HG02571 (cell line): ENCODE data around the gene C1orf122.
"Not testable (repeated sequence)": the region's sequence is repeated elsewhere in the genome, so short reads cannot be mapped to it uniquely, and the experiment has no call there.

Experiments
- ATAC-seq: cut with Tn5 transposase; IDR thresholded peaks from one replicate; pipeline ENCODE4 v1.9.1; 2021; ENCODE audit warnings: mild to moderate bottlenecking, moderate library complexity; ENCODE audit not compliant: unreplicated experiment

The C1orf122 gene

DNA sequence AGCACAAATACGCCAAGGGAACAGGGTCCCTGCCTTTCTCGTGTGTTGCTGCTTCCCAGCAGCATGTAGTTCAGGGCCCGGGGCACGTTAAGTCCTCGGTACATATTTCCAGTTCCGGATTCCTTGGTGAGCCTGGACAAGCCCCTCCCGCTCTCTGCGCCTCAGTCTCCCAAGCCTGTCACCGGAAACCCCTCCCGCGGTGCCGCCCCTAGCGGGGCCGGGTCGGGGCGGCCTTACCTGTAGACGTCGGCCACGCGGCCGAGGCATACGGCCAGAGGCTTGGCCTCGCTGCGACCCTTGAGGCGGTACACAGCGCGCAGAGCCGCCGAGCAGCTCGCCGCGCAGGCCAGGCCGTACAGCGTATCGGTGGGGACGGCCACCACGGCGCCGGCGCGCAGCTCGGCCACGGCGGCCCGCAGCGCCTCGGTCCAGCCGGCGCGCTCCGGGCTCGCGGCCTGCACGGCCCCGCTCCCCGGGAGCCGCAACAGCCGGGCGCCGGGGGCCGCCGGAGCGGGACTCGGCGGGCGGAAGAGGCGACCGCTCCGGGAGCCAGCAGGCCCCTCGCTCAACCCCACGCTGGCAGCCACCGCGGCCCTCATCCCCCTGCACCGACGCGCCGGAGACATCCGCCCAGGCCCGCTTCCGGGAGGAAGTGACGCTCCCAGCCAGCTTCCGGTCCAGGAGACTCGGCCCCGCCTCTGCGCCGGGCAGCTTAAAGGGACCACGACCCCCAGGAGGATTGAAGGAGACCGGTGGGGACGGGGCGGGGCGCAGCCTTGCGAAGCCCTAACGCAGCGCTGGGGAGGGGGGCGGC lies at the start of gene C1orf122, which contains the start of gene YRDC:
Gene C1orf122 (plus strand): TSS at position 236 of the 814 bp plus-strand sequence. CDS start 615 bp downstream, outside the sequence.
Gene YRDC (minus strand): TSS at position 654 of the 814 bp plus-strand sequence. CDS start 28 bp downstream, at position 626.
- ATAC-seq = peak; percentile 87

DNA sequence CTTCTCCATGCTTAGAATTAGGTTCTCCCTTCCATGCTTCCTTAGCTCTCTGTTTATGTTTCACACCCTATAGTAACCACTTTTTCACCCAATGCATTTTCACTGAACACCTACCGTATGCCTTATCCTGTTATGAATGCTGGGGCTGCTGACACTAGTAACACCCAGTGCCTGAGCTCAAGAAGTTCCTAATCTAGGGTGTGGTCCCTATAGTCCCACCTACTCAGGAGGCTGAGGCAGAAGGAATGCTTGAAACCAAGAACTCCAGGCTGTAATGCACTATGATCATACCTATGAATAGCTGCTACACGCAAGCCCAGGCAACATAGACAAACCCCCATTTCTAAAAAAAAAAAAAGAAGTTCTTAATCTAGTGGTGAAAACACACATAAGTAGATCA lies 48.1 kb upstream of the C1orf122 start:
- ATAC-seq = no peak

DNA sequence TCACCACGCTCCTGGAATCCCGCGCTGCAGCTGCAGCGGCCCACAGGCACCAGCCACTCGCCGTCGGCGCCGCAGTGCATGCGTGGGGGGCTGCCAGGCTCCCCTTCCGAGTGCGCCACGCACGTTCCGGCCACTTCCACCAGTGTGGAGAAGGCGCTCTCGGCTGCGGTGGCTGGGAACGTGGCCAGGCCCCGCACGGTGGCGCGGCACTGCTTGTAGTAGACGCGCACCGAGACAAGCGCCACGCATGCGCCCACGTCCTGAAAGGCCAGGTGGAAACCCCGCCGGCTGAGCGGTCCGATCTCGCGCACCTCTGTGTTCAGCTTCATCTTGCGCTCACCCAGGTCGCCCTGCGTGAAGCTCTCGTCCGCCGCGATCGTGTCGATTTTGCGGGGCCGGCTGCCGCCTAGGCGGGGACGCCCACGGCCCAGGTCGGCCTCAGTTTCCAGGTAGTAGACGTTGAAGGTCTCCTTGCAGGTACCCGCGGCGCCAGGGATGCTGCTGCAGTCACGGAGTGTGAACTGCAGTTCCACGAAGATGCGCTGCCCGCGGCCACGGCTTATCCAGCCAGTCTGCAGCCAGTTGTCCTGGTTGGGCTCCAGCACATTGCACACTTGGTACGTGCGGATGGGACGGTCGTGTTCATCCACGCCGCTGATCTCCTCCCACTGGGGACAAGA lies 46.0 kb upstream of the C1orf122 start:
- no peak for ATAC-seq

DNA sequence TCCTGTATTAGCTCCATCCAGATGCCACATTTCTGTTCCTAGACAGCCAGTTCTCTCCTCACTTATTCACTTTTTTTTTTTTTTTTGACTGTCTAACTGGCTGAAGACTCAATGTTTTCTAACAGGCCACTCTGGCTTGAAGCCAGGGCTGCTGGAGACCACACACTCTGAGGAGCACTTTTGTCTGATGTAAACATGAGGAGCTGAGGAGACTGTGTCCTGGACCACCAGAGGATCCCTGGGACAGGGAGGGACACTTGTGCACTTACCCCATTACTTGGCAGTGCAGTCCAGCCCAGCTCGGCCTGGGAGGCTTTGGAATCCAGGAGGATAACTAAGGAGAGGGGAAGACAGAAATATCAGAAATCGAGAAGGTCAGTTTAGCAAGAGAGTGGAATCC lies 45.1 kb upstream of the C1orf122 start:
- ATAC-seq = no peak

DNA sequence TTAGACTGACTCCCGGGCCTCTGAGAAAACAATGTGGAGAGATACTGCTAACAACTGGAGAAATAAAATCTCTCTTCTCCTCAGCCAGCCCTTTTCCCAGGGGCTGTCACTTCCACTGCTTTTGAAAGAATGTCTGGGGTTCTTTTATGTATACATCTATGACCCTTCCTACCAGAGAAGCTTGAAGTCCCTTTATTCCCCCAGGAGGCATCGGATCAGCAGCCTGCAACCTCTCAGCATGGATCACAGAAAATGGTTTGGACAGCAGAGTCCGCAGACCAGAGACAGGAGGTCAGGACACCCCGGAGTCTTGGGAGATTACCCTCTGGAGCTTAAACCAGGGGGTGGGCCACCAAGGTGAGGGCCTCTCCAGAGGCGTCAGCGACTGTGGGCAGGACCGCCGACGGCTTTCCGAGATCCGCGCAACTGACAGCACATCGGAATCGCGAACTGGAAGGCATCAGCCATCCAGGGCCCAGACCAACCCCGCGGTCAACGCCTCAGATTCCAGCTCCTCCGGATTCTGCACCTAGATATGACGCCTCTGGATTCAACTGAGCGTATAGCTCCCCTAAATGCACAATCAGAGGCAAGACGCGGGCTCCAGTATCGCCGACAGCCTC lies 43.7 kb upstream of the C1orf122 start:
- no peak for ATAC-seq

DNA sequence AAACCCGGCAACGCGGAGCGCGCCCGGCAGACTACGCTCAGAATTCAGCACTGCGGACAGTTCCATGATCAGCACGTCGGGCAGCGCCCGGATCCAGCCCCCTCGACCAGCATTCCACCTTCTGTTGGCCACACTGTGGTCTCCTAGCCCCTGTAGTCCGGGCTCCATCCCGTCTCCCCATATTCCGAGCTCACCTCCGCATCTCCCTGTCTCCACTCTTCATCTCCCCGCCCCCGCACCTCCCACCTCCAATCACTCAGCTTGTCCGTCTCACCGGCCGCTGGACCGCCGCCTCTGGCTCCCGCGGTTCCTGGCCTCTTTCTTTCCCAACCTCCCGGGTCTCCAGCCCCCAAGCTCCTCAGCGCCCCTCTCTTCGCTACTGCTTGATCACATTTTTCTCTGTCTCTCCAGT lies 43.2 kb upstream of the C1orf122 start:
- ATAC-seq = no peak

DNA sequence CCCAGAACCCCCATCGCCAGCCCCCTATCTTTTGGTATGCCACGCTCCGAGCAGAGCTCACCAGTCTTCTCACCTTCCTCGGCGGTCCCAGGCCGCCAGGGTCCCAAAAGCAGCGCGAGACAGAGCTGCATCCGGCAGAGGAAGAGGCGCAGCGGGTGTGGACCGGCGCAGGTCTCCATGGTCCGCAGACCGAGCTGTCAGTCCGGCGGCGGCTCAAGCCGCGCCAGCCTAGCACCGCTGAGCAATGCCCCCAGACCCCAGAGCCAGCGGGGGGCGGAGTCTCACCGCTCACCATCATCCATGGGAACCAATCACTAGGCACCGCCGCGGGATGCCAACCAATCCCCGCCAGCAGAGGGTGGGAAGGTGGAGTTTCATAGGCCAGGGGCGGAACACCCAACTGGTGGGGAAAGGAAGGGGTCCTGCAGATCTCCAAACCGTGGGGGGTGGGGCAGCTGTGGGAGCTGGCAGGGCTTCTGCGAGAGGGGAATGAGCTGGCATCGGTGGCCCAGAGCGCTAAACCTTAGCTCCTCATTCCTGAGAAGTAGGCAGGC lies 42.6 kb upstream of the C1orf122 start, which contains the start of gene EPHA10:
Gene EPHA10 (minus strand): TSS at position 233 of the 554 bp plus-strand sequence. CDS start 54 bp downstream, at position 179.
- no peak for ATAC-seq

DNA sequence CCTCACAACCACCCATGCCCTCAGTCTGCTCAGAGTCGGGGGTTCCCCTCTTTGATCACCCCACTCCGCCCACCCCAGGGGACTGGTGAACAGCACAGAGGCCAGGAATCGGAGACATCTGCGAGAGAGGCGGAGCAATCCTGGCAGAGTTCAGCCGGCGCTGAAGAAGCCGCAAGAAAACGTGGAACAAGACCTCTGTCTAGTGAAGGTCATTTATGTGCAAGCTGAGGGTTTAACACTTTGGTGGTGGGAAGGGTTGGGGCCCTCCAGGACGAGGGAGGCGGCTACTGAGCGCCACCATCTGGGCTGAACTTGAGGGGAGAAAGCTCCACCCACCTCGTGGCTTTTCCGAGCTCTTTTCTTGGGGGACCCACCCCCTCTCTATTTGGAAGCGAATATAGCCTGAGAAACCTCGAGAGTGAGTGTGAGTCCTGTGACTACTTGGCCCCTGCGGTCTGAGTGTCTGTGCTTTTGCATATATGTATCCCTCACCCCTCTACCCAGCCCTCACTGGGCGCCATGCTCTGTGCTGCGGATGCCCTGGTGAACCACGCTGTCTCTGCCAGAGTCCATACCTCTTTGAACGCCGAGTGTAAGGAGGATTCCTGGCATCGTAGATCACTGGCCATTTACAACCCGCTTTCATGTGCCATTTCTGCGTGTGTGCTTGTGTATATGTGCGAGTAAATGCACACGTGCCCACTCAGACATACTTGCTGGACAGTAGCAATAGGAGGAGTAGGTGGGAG lies 41.5 kb upstream of the C1orf122 start:
- no peak for ATAC-seq

DNA sequence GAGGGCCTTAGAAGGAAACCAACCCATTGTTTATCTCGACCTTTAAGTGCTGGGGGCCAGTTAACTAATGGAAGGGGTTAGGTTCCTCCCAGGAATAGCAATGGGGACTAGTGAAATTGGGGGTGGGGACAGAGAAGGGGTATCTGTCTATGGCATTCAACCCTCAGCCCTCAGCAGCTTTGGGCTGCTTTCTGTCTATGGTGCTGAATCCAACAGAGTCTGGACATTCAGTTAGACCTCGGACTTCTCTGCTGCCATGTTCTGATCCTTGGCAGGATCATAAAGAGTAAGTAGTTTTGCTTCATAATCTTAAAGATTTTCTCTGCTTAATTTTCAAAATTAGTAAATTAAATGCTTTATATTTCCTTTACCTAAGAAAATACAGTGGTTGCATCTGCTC lies 40.1 kb upstream of the C1orf122 start:
- no peak for ATAC-seq

DNA sequence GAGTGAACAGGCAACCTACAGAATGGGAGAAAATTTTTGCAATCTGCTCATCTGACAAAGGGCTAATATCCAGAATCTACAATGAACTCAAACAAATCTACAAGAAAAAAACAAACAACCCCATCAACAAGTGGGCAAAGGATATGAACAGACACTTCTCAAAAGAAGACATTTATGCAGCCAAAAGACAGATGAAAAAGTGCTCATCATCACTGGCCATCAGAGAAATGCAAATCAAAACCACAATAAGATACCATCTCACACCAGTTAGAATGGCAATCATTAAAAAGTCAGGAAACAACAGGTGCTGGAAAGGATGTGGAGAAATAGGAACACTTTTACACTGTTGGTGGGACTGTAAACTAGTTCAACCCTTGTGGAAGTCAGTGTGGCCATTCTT lies 36.1 kb upstream of the C1orf122 start:
- ATAC-seq = not testable (repeated sequence)

DNA sequence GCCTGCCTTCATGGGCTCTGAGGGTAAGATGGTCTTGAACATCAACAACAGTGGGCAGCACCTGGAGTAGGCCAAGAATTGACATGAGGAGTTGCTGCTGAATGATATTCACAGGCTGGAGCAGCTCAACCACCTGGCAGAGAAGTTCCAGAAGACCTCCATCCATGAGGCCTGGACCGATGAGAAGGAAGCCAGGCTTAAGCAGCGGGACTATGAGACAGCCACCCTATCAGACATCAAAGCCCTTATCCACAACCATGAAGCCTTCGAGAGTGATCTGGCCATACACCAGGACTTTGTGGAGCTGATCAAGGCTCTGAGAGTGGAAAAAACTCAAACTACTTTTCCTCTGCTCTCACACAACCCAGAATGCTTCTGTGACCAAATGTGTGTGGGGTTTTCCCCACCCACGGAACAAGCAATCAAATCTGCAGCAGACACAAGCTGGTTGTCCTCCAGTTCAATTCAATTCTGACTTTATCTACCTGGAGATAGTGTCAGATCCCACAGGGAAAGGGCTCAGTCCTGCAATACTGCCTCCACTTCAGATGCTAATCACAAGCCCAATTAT lies 30.6 kb upstream of the C1orf122 start:
- ATAC-seq = no peak

DNA sequence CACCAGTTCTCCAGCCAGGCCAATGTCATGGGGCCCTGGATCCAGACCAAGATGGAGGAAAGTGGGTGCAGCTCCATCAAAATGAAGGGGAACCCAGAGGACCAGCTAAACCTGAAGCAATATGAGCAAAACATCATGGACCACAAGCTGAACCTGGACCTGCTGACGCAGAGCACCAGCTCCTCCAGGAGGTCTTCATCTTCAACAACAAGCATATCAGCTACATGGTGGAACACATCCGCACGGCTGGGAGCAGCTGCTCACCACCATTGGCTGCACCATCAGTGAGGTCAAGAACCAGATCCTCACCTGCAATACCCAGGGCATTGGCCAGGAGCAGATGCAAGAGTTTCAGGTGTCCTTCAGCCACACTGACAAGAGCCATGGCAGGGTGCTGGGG lies 28.9 kb upstream of the C1orf122 start:
- no peak for ATAC-seq

DNA sequence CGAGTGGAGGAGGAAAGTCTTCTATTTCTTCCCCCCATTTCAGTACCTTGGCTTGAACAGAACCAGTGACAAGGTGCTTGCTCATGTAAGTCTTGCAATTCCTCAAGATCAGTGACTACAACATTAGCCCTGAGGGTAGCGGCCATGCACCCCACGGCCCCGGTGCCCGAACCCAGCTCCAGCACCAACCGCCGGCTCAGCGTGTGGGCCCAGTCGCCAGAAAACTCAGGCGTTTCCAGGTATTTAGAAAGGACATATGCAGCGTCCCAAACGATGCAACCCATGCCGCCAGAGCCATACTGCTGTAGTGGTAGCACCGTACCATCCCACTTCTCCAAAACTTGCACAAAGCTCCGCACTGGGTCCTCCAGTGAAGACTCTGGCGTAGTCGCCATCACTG lies 25.1 kb upstream of the C1orf122 start:
- ATAC-seq = no peak

DNA sequence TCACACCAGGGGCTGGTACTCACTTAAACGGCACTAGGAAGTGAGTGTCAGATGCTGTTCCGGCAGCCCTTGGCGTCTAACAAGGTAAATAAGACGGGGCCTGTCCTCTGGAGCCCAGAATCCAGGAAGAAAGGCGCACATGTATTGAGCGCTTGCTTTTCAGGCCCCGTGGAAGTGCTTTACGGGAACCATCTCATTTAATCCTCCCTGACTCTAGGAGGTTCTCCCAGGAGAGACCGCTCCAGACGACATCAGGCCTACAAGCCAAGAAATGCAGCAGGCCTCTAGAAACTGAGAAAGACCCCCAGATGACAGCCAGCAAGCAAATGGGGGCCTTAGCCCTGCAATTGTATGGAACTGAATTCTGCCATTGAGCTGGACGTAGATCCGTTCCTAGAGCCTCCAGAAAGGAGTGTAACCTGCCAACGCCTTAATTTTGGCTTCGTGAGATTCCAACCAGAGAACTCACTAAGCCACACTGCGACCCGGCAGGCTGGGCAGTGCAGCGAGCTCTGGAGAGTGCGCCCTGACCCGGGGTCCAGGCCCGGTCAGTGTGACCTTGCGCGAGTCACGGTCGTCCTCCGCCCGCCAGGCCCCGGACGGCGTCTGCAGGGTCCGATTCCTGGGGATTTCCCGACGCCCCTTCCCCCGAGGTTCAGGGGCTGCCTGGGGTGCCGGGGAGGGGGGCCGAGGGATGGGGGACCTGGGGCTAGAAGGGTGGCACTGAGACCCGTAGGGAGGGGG lies 14.5 kb upstream of the C1orf122 start:
- no peak for ATAC-seq

DNA sequence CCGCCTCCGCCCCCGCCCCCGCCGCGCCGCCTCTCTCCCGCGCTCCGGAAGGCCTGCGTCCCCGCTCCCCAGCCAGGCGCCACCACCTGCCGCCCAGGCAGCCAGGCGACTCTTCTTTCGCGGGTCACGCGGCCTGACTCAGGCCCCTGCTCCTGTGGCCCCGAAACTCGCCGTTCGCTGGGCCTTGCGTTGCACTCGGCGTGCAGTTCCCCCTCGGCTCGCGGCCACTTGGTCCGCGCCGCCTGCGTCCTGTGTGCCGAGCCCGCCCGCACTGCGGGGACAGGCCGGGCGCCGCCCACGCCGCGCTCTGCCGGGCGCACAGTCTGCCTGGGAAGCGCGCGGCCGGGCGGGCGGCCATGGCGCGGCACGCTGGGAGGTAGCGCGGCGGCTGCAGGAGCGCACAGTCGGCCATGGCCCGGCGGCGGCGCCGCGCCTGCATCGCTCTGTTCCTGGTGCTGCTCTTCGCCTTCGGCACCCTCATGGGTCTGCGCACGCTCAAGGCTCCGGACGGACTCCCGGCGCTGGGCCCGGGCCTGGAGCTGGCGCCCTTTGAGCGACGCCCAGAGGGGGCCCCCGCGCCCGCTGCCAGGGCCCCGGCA lies 13.7 kb upstream of the C1orf122 start, which contains the start of gene MANEAL:
Gene MANEAL (plus strand): TSS at position 75 of the 599 bp plus-strand sequence. CDS start 336 bp downstream, at position 411.
- ATAC-seq = no peak

DNA sequence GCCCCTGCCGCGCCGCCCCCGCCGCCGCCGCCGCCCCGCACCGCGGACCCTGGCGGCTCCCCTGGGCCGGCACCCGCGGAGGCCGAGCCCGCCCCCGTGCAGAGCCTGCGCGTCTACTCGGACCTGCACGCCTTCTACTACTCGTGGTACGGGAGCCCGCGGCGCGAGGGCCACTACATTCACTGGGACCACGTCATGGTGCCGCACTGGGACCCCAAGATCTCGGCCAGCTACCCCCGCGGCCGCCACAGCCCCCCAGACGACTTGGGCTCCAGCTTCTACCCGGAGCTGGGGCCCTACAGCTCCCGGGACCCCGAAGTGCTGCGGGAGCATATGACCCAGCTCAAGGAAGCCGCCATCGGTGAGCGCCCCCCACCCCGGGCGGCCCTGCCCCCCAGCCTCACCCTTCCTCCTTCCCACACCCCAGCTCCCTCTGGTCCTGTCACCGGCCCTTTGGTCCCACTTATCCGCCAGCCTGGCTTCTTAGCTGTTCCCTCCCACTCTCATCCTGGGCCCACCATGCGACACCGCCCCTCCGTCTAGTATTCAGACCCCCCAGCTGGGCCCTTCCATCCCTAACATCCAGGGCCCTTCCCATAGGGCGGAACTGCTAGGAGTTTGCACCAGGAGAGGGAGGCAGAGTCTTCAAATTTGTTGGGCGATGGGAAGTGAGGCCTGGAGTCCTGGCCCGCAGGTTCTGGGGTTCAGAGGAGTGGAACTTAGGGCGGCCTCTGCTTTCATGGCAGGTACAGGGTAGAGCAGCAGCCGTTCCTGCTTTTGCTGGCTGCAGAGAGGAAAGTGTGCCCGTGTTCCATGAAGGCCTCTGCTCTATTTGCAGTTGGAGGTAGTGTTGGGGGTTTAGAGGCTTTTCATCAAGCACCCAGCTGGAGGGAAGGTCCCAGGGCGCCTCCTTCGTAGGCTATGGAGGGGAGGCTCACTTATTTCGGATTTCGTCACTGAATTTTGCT lies 12.9 kb upstream of the C1orf122 start:
- ATAC-seq = no peak

DNA sequence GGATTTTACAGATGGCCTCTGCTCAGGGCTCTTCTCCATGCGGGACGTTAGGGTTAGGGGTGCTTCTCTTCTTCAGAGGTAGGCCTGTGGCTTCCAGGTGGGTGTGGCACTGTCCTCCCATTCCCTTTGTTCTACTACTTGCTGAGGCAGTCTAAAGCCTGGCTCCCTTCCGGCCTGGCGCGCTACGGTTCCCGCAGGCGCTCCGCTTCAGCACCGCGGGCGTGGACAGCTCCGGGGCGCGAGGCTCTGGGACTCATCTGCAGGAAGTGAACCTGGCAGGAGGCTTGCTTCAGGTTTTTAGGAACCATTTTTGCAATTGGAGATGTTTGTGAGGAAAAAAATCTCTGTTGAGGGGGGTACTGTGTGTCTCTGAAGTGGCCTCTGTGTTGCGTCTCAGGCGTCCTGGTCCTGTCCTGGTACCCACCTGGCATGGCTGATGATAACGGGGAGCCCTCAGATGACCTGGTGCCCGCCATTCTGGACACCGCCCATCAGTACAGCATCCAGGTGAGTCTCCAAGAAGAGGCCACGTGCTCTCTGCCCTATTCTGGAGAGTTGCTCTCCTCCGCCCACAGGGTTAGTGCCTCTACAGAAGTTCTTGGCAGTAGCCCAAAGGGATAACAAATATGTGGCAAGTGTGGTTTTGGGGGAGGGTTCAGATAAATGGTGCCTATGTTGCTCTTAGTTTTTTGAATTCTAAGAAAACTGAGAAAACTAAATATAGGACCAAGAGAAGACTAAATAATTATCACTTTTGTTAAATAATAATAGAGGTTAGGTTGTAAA lies 12.1 kb upstream of the C1orf122 start:
- no peak for ATAC-seq
